DND-41 (cell line): ENCODE results near the gene USH1G.
"Not testable (repeated sequence)": the region's sequence is repeated elsewhere in the genome, so short reads cannot be mapped to it uniquely, and the experiment has no call there.

ENCODE experiments used
- ATAC-seq: fragments of 200-7000 bp; cut with Tn5 transposase; 3 replicates; pipeline ENCODE4 v1.9.1; 2021; ENCODE audit warnings: low read depth; ENCODE audit not compliant: insufficient read depth
- DNase-seq: peaks from one replicate; pipeline ENCODE4 v3.0.0-alpha.2; 2020
- H2AFZ ChIP-seq: 2 replicates; pipeline ENCODE4 v1.6.0; 2012; ENCODE audit warnings: low read depth, low read length
- H3K27ac ChIP-seq: 2 replicates; pipeline ENCODE4 v1.5.1; 2012; ENCODE audit warnings: low read length, inconsistent platforms
- H3K27me3 ChIP-seq: fragments of 200-600 bp; sonication (generic); 2 replicates; pipeline ENCODE4 v1.6.0; 2012; ENCODE audit warnings: low read length, mild to moderate bottlenecking, inconsistent platforms; ENCODE audit not compliant: insufficient read depth, poor library complexity
- H3K36me3 ChIP-seq: 2 replicates; pipeline ENCODE4 v1.5.1; 2012; ENCODE audit warnings: low read length, inconsistent platforms; ENCODE audit not compliant: insufficient read depth
- H3K4me1 ChIP-seq: 2 replicates; pipeline ENCODE4 v1.5.1; 2012; ENCODE audit warnings: mild to moderate bottlenecking, low read length; ENCODE audit not compliant: insufficient read depth
- H3K4me2 ChIP-seq: 2 replicates; pipeline ENCODE4 v1.6.0; 2012; ENCODE audit warnings: mild to moderate bottlenecking, moderate library complexity, low read length, inconsistent platforms; ENCODE audit not compliant: insufficient read depth
- H3K4me3 ChIP-seq, 2 experiments: fragments of 200-600 bp in 1 of 2; shearing (Covaris generic) in 1 of 2; 2 replicates each; pipeline ENCODE4 v1.5.1; 2012 to 2016; ENCODE audit warnings: inconsistent platforms in 2 of 2, low read length in 2 of 2, mild to moderate bottlenecking in 2 of 2, low read depth in 1 of 2, moderate library complexity in 1 of 2
- H3K79me2 ChIP-seq: 2 replicates; pipeline ENCODE4 v1.6.0; 2012; ENCODE audit warnings: low read length, inconsistent platforms; ENCODE audit not compliant: insufficient read depth
- H3K9ac ChIP-seq: 2 replicates; pipeline ENCODE4 v1.6.0; 2012; ENCODE audit warnings: low read depth, mild to moderate bottlenecking, inconsistent platforms, low read length, moderate library complexity
- H3K9me3 ChIP-seq: 2 replicates; pipeline ENCODE4 v1.5.1; 2012; ENCODE audit warnings: low read length, moderate library complexity, mild to moderate bottlenecking, inconsistent platforms; ENCODE audit not compliant: insufficient read depth, severe bottlenecking
- H4K20me1 ChIP-seq: 2 replicates; pipeline ENCODE4 v1.6.0; 2012; ENCODE audit warnings: low read length; ENCODE audit not compliant: insufficient read depth
- CTCF ChIP-seq: IDR thresholded peaks from 2 replicates; pipeline ENCODE4 v1.5.1; 2012; ENCODE audit warnings: borderline replicate concordance, low read length, moderate library complexity, mild to moderate bottlenecking; ENCODE audit not compliant: poor library complexity, severe bottlenecking; ENCODE audit errors: extremely low read depth
- EZH2 ChIP-seq: IDR thresholded peaks from 3 replicates; pipeline ENCODE4 v1.6.1; 2012; ENCODE audit warnings: borderline replicate concordance, low read depth, mild to moderate bottlenecking, moderate library complexity, low read length, inconsistent platforms; ENCODE audit not compliant: severe bottlenecking

The USH1G gene

GRCh38 chr17:74870512-74870911 is 52.5 kb downstream of the USH1G start:
- TF ChIP-seq EZH2: no peak
- TF ChIP-seq CTCF: no peak
- no peaks in the 10 kb centered on the region for H4K20me1 ChIP-seq

GRCh38 chr17:74870028-74870427 is 53.0 kb downstream of the USH1G start:
- ATAC-seq, H3K4me3 ChIP-seq, H4K20me1 ChIP-seq, H3K9me3 ChIP-seq, H3K9ac ChIP-seq, H3K36me3 ChIP-seq, H3K27me3 ChIP-seq, DNase-seq, H3K4me2 ChIP-seq, H2AFZ ChIP-seq, H3K27ac ChIP-seq: not testable (repeated sequence)
- Histone ChIP-seq H3K4me1 (peaks cover 26% of the 10 kb centered on the region), H3K79me2 (peaks cover 17% of the 10 kb centered on the region)

More at GRCh38 chr17:74870512-74870911, 52.5 kb downstream of the USH1G start:
- DNase-seq (no peak), ATAC-seq (no peak)
- peaks cover 26% of the 10 kb centered on the region for H3K4me1 ChIP-seq
- H3K79me2 ChIP-seq: peaks cover 17% of the 10 kb centered on the region
- H3K27me3 ChIP-seq: no peaks in the 10 kb centered on the region
- H3K4me3 ChIP-seq: no peak overlapping the region
- H3K9me3 ChIP-seq: no peaks in the 10 kb centered on the region
- H3K36me3 ChIP-seq: no peaks in the 10 kb centered on the region
- no peak overlapping the region for H2AFZ ChIP-seq
- H3K4me2 ChIP-seq: no peak overlapping the region
- no peak overlapping the region for H3K9ac ChIP-seq
- no peak overlapping the region for H3K27ac ChIP-seq

GRCh38 chr17:74868908-74869255 is 54.2 kb downstream of the USH1G start:
- H3K27me3 ChIP-seq: no peaks in the 10 kb centered on the region
- H4K20me1 ChIP-seq: no peaks in the 10 kb centered on the region
- H3K9me3 ChIP-seq: no peaks in the 10 kb centered on the region
- ATAC-seq: no peak
- H2AFZ ChIP-seq: no peak overlapping the region
- H3K27ac ChIP-seq: no peak overlapping the region
- no peaks in the 10 kb centered on the region for H3K36me3 ChIP-seq
- DNase-seq: no peak
- H3K4me3 ChIP-seq: no peak overlapping the region
- H3K79me2 ChIP-seq: peaks cover 14% of the 10 kb centered on the region
- H3K4me2 ChIP-seq: no peak overlapping the region
- no peak overlapping the region for H3K9ac ChIP-seq
- TF ChIP-seq CTCF: no peak
- TF ChIP-seq EZH2: no peak
- H3K4me1 ChIP-seq: peaks cover 18% of the 10 kb centered on the region

GRCh38 chr17:74868251-74868907 is 54.7 kb downstream of the USH1G start:
- Histone ChIP-seq H3K27ac (no peak overlapping the region), H3K79me2 (peaks cover 13% of the 10 kb centered on the region), H2AFZ (no peak overlapping the region), H3K27me3 (no peaks in the 10 kb centered on the region), H3K4me2 (no peak overlapping the region), H3K4me3 (no peak overlapping the region), H3K9me3 (no peaks in the 10 kb centered on the region), H3K9ac (no peak overlapping the region), H3K4me1 (peaks cover 16% of the 10 kb centered on the region), H4K20me1 (no peaks in the 10 kb centered on the region), H3K36me3 (no peaks in the 10 kb centered on the region)
- DNase-seq (no peak), ATAC-seq (no peak)
- TF ChIP-seq EZH2: no peak
- TF ChIP-seq CTCF: no peak
